Caco-2 (cell line): ENCODE measurements around the gene TMEM129. TPM values are rescaled to one million over a fixed set of nuclear protein-coding genes. Genes with fewer than 3 reads are reported as not detected.

ENCODE experiments used
- BruUV-seq: library from RNA; stranded (reverse); fragments of 400-500 nt; replicated peaks from 2 replicates; lab custom pipeline; 2021; lab: Mats Ljungman, UMichigan
- CTCF ChIA-PET: fragments of 300-600 bp; sonication (Branson Sonifier 250); formaldehyde crosslinking; loops from one replicate; lab custom pipeline; 2022; ENCODE audit warnings: antibody characterized with exemption; lab: Charles Lee
- POLR2A ChIA-PET: fragments of 300-600 bp; sonication (Branson Sonifier 250); formaldehyde crosslinking; loops from one replicate; lab custom pipeline; 2022; ENCODE audit warnings: antibody characterized with exemption; lab: Charles Lee
- DNase-seq, 2 experiments: peaks; one replicate each; pipeline versions ENCODE4 v3.0.0 to v3.0.0-alpha.2; 2020 to 2022
- H3K27me3 ChIP-seq: replicated peaks from 2 replicates; pipeline ENCODE4 v1.6.0; 2011; ENCODE audit warnings: low read length; ENCODE audit not compliant: control insufficient read depth, insufficient read depth
- H3K36me3 ChIP-seq: 2 replicates; pipeline ENCODE4 v1.5.1; 2011; ENCODE audit warnings: low read length; ENCODE audit not compliant: control insufficient read depth, insufficient read depth
- H3K4me1 ChIP-seq: fragments of 250-450 bp; sonication (Bioruptor Pico); 2 replicates; pipeline ENCODE4 v1.5.1; 2020; ENCODE audit warnings: mild to moderate bottlenecking
- H3K4me3 ChIP-seq: 2 replicates; pipeline ENCODE4 v1.5.1; 2011; ENCODE audit warnings: low read depth, mild to moderate bottlenecking, control low read depth, low read length
- H3K9me3 ChIP-seq: fragments of 250-450 bp; sonication (Bioruptor Pico); 2 replicates; pipeline ENCODE4 v1.5.1; 2020; ENCODE audit warnings: mild to moderate bottlenecking, moderate library complexity
- H3K27ac Mint-ChIP-seq: one replicate; pipeline ENCODE4 v1.8.0; 2022; ENCODE audit warnings: mixed read lengths; ENCODE audit not compliant: unreplicated experiment
- H3K27me3 Mint-ChIP-seq: one replicate; pipeline ENCODE4 v1.8.0; 2022; ENCODE audit warnings: mixed read lengths; ENCODE audit not compliant: insufficient read depth, unreplicated experiment
- H3K36me3 Mint-ChIP-seq: one replicate; pipeline ENCODE4 v1.8.0; 2022; ENCODE audit warnings: mild to moderate bottlenecking, mixed read lengths; ENCODE audit not compliant: insufficient read depth, unreplicated experiment
- H3K4me1 Mint-ChIP-seq: one replicate; pipeline ENCODE4 v1.8.0; 2022; ENCODE audit warnings: low read depth, mixed read lengths; ENCODE audit not compliant: unreplicated experiment
- H3K4me3 Mint-ChIP-seq: one replicate; pipeline ENCODE4 v1.8.0; 2022; ENCODE audit warnings: mild to moderate bottlenecking, moderate library complexity, mixed read lengths; ENCODE audit not compliant: unreplicated experiment
- H3K9me3 Mint-ChIP-seq: one replicate; pipeline ENCODE4 v1.8.0; 2022; ENCODE audit warnings: mixed read lengths; ENCODE audit not compliant: unreplicated experiment
- CTCF ChIP-seq, 2 experiments: fragments of 200-600 bp in 1 of 2; IDR thresholded peaks; 1 replicate in 1 of 2; 2 replicates in 1 of 2; pipeline versions ENCODE4 v1.5.1 to v1.8.0; 2011 to 2022; ENCODE audit warnings: antibody characterized with exemption in 1 of 2, control low read depth in 1 of 2, inconsistent platforms in 1 of 2, low read depth in 1 of 2, low read length in 1 of 2, mild to moderate bottlenecking in 1 of 2, moderate library complexity in 1 of 2; ENCODE audit not compliant: insufficient read depth in 1 of 2, severe bottlenecking in 1 of 2, unreplicated experiment in 1 of 2
- intact Hi-C: fragments of 100-400 bp; cut with micrococcal nuclease; formaldehyde crosslinking; loops from one replicate; pipeline ENCODE4 v1.10.0; 2022; ENCODE audit not compliant: unreplicated experiment
- total RNA-seq: library from RNA; stranded (reverse); gene quantifications from 2 replicates; pipeline ENCODE4 v1.2.3, GENCODE V29; 2022

TMEM129 gene
- total RNA-seq, 1 experiment from 2014 or later, result 39.0 TPM

- Mint-ChIP-seq H3K4me3 (no peak overlapping the region), H3K27me3 (no peaks in the 10 kb centered on the region), H3K9me3 (no peaks in the 10 kb centered on the region), H3K4me1 (no peaks in the 10 kb centered on the region), H3K27ac (no peak overlapping the region), H3K36me3 (peaks cover 83% of the 10 kb centered on the region)
- Histone ChIP-seq H3K4me3 (no peak overlapping the region), H3K9me3 (no peaks in the 10 kb centered on the region), H3K27me3 (no peaks in the 10 kb centered on the region), H3K36me3 (peaks cover 7% of the 10 kb centered on the region), H3K4me1 (no peaks in the 10 kb centered on the region)
- DNase-seq, result no peak
- POLR2A ChIA-PET, result interaction anchor here (1.6 kb wide), 1 partner anchor 35 kb away, joined by 3 read pairs; no protein-coding TSS in a partner anchor
- TF ChIP-seq CTCF (IDR thresholded peaks at IDR 0.05; ENCODE audit: insufficient read depth in 1 of 2, low read depth in 1 of 2, low read length in 1 of 2, severe bottlenecking in 1 of 2, unreplicated experiment in 1 of 2), result no peak
- CTCF ChIA-PET, result interaction anchor here (2.0 kb wide), 1 partner anchor 35 kb away, joined by 7 read pairs; no protein-coding TSS in a partner anchor
- intact Hi-C loops, result no loop called here
- no TSS peak for BruUV-seq
Measured at GRCh38 chr4:1728061-1728980, 7.2 kb upstream of the TMEM129 start.

DNA sequence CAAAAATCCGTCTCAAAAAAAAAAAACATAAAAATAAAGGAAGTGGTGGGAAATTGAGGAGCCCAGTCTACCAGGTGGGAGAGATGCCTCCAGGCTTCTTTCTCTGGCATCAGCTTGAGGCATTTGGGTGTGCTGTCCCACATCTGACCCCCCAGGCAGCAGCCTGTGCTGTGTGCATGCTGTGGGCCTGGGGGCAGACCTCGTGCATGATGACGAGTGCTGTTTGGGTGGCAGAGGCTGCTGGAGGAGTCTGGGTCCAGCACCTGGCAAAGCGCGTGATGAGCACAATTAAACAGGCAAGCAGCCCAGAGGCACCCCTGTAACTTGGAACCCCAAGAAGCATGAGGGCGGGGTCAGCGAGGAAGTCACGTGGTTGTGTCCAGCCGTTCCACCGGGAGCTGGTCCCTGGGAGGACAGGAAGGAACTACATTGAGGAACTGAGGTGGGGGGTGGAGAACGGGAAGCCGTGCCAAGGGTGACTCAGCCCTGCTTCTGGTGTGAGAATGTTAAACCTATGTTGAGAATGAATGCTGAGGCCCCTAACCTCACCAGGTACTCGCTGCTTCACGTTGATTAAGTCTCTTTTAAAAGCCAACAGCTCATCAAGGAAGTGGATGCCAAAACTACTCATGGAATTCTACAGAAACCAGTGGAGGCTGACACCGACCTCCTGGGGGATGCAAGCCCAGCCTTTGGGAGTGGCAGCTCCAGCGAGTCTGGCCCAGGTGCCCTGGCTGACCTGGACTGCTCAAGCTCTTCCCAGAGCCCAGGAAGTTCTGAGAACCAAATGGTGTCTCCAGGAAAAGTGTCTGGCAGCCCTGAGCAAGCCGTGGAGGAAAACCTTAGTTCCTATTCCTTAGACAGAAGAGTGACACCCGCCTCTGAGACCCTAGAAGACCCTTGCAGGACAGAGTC, 6.3 kb upstream of the TMEM129 start:
- peaks cover 8% of the 10 kb centered on the region for H3K4me1 Mint-ChIP-seq
- no peaks in the 10 kb centered on the region for H3K27me3 Mint-ChIP-seq
- no TSS peak for BruUV-seq
- no peak overlapping the region for H3K27ac Mint-ChIP-seq
- Histone ChIP-seq H3K27me3 (no peaks in the 10 kb centered on the region), H3K4me1 (peaks cover 6% of the 10 kb centered on the region; the same call in 1 of the 2 replicates), H3K4me3 (no peak overlapping the region), H3K36me3 (peaks cover 5% of the 10 kb centered on the region), H3K9me3 (no peaks in the 10 kb centered on the region)
- DNase-seq, result no peak
- no peaks in the 10 kb centered on the region for H3K9me3 Mint-ChIP-seq
- no peak for TF ChIP-seq CTCF (IDR thresholded peaks at IDR 0.05; ENCODE audit: insufficient read depth in 1 of 2, low read depth in 1 of 2, low read length in 1 of 2, severe bottlenecking in 1 of 2, unreplicated experiment in 1 of 2)
- CTCF ChIA-PET, result interaction anchor here (2.7 kb wide), 1 partner anchor 34 kb away, joined by 15 read pairs; no protein-coding TSS in a partner anchor
- POLR2A ChIA-PET, result interaction anchor here (1.6 kb wide), 1 partner anchor 34 kb away, joined by 3 read pairs; no protein-coding TSS in a partner anchor
- no peak overlapping the region for H3K4me3 Mint-ChIP-seq
- H3K36me3 Mint-ChIP-seq, result peaks cover 83% of the 10 kb centered on the region
- intact Hi-C loops, result loop anchor here (2.0 kb wide), 1 partner anchor 15 kb away; the partner anchor contains the start of gene SLBP
